Cardiac septum (tissue), 1 donor: ENCODE data around the gene NHP2. TPM values are rescaled to one million over a fixed set of nuclear protein-coding genes. Genes with fewer than 3 reads are reported as not detected.
"Not testable (repeated sequence)": the region's sequence is repeated elsewhere in the genome, so short reads cannot be mapped to it uniquely, and the experiment has no call there.

Experiments used
- DNase-seq: peaks from one replicate; pipeline ENCODE4 v3.0.0-alpha.2; 2020; ENCODE audit warnings: low spot score
- intact Hi-C: fragments of 100-400 bp; cut with DNase I; formaldehyde crosslinking; loops from one replicate; pipeline ENCODE4 v1.14.0; 2022
- total RNA-seq: library from RNA; stranded (reverse); fragmentation: NEBNext Ultra II Directional; extraction: Animal tissue kit (Norgen Biotek cat#: 25700); gene quantifications from one replicate; pipeline ENCODE4 v1.2.1, GENCODE V29; 2021
- donor health status: DM: no; HTN: no; CAD: no.

Gene NHP2
- total RNA-seq, 1 donor from 2014 or later, result 77.2 TPM

DNA sequence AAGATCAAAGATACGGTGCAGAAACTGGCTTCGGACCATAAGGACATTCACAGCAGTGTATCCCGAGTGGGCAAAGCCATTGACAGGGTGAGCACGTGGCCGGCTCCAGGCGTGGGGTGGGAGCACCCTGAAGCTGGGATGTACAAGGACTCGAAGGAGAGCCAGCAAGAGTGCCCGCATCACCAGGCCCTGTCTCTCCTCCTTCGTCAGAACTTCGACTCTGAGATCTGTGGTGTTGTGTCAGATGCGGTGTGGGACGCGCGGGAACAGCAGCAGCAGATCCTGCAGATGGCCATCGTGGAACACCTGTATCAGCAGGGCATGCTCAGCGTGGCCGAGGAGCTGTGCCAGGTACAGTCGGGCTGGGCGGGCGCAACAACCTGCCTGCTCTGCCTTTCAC is 11.0 kb downstream of the NHP2 start:
- DNase-seq, result no peak
- intact Hi-C loops, result no loop called here

DNA sequence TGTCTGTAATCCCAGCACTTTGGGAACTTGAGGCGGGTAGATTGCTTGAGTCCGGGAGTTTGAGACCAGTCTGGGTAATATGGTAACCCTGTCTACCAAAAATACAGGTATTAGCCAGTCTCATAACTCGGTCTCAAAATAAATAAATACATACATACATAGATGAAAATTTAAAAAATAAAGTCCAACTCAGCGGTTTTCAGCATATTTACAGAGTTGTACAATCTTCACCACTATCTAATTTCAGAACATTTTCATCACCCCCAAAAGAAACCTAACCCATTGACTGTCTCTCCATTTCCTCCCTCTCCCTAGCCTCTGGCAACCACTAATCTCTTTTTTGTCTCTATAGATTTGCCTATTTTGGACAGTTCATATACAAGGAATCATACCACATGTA is 12.1 kb downstream of the NHP2 start:
- no peak for DNase-seq
- intact Hi-C loops, result no loop called here

- intact Hi-C loops, result no loop called here
- DNase-seq, result no peak
Observed at GRCh38 chr5:178137991-178138390, 15.7 kb downstream of the NHP2 start.

- intact Hi-C loops, result no loop called here
- DNase-seq, result no peak
Observed at GRCh38 chr5:178136990-178137389, 16.7 kb downstream of the NHP2 start.

GRCh38 chr5:178131446-178131996 is 22.2 kb downstream of the NHP2 start:
- intact Hi-C loops, result loop anchor here (2.0 kb wide), 1 partner anchor 23 kb away; no protein-coding TSS in a partner anchor
- DNase-seq, result no peak

GRCh38 chr5:178130576-178131445 is 22.9 kb downstream of the NHP2 start, which contains the start of gene RMND5B:
RMND5B (plus strand) TSS chr5:178131014; CDS start chr5:178138120, 7,106 bp downstream.
- DNase-seq, result peak; percentile 92
- intact Hi-C loops, result loop anchor here (2.0 kb wide), 1 partner anchor 24 kb away; no protein-coding TSS in a partner anchor

DNA sequence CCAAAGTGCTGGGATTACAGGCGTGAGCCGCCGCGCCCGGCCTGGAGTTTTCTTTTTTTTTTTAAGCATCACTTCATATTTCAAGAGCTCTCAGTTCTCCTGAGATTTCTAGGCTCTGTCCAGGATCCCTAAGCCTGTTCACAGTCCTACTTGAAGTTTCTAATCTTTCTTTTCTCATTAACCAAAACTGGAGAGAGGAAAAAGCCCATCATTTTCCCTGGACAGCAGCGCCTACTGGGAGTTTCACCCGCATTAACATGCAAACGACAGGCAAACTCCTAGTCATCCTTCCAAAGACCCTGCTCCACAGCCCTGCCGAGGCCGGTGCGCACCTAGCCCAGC is 23.5 kb downstream of the NHP2 start:
- intact Hi-C loops, result loop anchor here (2.0 kb wide), 1 partner anchor 25 kb away; no protein-coding TSS in a partner anchor
- not testable (repeated sequence) for DNase-seq

GRCh38 chr5:178129296-178129695 is 24.4 kb downstream of the NHP2 start:
- no peak for DNase-seq
- intact Hi-C loops, result no loop called here

DNA sequence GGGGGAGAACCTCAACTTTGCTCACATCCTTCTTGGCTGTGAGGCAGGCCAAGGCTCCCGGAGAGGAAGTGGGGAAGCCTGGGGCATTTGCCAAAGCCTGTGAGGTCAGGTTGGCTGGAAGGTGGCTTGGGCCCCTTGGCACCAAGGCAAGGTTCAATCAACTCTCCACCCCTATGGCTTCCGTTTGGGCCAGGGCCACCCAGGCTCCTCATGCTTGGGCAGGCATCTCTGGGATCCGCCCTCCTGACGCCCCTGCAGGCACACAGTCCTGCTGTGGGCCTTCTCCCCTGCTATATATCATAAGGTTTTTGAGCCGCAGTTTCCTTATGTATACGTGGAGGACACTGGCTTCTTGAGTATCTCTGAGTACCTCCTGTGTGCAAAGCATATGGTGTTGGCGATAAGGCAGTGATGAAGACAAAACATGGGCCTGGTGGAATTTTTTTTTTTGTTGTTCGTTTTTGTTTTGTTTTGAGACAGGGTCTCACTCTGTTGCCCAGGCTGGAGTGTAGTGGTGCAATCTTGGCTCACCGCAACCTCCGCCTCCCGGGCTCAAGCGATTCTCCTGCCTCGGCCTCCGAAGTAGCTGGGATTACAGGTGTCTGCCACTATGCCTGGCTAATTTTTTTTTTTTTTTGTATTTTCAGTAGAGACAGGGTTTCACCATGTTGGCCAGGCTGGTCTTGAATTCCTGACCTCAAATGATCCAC is 26.2 kb downstream of the NHP2 start:
- intact Hi-C loops, DNase-seq: not testable (repeated sequence)

GRCh38 chr5:178126556-178126955 is 27.1 kb downstream of the NHP2 start:
- intact Hi-C loops, result no loop called here
- no peak for DNase-seq

DNA sequence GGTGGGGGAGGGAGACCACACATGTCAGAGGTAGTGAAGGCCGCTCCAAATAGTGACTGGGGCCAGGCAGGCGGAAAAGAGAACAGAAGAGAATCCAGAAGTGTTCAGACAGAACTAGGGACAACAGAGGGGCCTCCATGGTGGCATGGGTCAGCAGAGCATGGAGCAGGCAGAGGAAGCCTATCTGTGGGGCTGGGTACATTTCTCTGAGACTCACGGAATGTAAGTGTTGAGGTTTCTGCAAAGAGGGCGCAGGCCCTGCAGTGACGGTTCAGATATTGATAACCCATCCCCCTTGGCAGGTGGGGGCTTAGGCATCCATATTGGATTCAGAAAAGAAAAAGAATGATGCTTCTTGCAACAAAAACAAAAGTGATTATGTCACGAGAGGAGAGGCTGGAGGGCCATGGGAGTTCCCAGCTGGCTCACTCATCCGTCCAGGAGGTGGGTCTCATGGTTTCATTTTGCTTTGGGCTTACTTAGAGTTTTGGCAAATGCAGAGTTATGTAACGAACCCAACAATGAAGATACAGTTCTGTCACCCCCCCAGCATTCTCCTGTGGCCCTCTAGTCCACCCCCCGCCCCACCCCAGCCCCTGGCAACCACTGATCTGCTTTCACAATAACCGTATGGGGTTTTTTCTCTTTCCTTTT is 28.3 kb downstream of the NHP2 start:
- intact Hi-C loops, result no loop called here

DNA sequence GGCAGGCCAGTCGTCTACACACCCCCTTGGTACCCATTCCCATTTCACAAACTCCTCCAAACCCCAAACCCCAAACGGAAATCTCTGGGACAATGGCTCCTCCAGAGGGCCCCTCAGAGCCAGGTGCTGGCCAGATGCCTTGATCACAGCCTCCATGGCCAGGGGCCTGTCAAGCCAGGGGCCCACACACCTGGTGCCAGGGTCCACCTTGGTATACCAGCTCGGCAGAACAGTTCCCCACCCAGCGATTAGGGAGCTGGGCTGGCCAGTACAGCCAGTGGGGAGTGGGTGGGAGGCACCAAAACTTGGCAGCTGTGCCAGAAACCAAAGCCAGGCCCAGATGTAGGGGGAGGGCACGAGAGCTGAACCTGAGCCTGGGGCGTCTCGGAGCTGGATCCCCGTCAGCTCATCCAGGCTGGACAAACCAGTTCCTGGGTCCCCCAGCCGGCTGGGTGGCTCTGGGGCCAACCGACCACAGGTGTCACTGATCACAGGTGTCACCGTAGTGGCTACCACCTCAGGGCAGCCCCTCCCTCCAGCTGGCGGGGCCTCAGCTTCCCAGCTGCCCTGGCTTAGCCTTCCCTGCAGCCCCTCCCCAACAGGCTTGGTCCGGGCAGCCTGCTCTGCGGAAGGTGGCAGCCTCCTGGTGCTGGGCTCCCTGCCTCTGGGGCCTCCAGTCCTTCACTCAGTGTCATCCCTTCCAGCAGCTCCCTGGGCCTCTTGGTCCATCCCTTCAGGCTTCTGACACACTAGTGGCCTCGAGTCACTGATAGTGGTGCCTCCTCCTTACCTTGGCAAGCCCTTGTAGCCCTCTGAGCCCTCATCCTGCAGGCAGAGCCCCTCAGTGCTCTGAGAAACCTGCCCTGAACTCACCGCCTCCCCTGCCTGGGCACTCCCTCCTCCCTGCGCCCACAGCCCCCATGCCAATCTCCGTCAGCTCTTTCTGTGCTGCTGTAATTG is 29.4 kb downstream of the NHP2 start:
- no peak for DNase-seq
- intact Hi-C loops, result no loop called here

More for the DNA sequence above, 28.3 kb downstream of the NHP2 start:
- DNase-seq, result no peak

- intact Hi-C loops, result no loop called here
- DNase-seq, result no peak
Observed at GRCh38 chr5:178123094-178123965, 30.4 kb downstream of the NHP2 start.

GRCh38 chr5:178122346-178122745 is 31.3 kb downstream of the NHP2 start:
- intact Hi-C loops, result no loop called here
- no peak for DNase-seq

- DNase-seq, result no peak
- intact Hi-C loops, result no loop called here
Observed at GRCh38 chr5:178121391-178122276, 32.1 kb downstream of the NHP2 start.

DNA sequence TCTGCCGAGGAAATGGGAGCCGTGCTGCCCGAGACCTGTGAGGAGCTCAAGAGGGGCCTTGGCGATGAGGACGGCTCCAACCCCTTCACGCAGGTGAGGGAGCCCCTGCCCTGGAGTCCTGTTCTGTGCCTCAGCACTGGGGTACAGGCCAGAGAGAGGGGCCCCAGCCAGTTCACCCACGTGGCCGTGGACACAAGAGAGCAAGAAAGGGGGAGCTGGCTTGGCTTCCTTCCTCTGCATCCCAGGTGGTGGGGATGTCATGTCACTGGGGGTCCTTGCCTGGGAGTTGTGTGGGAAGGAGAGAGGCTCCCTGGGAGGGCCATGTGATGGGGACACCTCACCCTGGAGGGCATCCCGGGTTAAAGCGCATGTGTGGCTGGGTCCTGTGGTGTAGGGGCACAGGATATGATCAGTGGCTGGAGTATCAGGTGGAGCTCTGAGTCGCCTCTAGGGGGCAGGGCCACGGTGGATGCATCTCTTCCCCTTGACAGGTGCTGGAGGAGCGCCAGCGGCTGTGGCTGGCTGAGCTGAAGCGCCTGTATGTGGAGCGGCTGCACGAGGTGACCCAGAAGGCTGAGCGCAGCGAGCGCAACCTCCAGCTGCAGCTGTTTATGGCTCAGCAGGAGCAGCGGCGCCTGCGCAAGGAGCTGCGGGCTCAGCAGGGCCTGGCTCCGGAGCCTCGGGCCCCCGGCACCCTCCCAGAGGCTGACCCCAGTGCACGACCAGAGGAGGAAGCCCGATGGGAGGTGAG is 32.9 kb downstream of the NHP2 start:
- peak; percentile 89 for DNase-seq
- intact Hi-C loops, result no loop called here
